ENCODE results near the gene COQ3.

COQ3 gene

DNA sequence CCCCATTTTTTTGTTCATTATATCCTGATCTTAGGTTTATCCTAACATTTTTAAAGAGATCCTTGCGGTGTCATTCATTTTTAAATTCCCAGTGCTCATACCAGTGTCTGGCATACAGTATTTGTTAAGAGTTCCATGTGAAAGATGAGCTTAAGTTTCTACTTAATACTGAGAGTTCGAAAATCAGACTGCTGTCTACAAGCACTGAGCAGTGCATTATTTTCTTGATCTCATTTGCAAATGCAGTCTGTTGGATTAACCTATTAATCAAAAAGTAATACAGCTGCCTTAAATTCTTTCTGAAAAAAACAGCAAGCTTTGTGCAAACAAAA, 663 bp downstream of the COQ3 start:
- no peaks in the 10 kb centered on the region for H4K20me1 ChIP-seq
- H3K9me3 ChIP-seq = no peaks in the 10 kb centered on the region
- peak overlapping the region; percentile 84 for H3K27ac ChIP-seq
- H3K27me3 ChIP-seq = no peaks in the 10 kb centered on the region
- peak overlapping the region; percentile 83 for H3K4me2 ChIP-seq
- H3K4me1 ChIP-seq = peaks cover 12% of the 10 kb centered on the region
- peak overlapping the region; percentile 85 for H3K9ac ChIP-seq
- TF ChIP-seq Cebpa-rat (IDR thresholded peaks at IDR 0.05) = no peak
- H3K4me3 ChIP-seq = peak overlapping the region; percentile 76
- peaks cover 13% of the 10 kb centered on the region; the same call in 1 of the 2 replicates for H3K36me3 ChIP-seq

DNA sequence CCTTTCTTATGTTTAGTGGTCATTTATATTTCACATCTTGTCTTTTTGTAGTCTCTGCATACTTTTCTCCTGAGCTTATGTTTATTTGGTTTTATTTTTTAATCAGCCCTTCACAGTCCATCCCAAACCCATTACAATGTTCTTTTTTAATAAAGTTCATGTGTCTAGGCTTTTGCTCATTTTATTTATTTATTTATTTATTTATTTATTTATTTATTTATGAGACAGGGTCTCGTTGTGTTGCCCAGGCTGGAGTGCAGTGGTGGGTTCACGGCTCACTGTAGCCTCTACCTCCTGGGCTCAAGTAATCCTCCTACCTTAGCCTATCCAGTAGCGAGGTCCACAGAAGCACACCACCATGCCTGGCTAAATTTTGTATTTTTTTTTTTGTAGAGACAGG, 3.1 kb downstream of the COQ3 start:
- Histone ChIP-seq H3K4me1 (peaks cover 12% of the 10 kb centered on the region), H3K27me3 (no peaks in the 10 kb centered on the region), H3K36me3 (no peaks in the 10 kb centered on the region), H4K20me1 (no peaks in the 10 kb centered on the region), H3K4me3 (no peak overlapping the region), H3K4me2 (no peak overlapping the region), H3K9me3 (no peaks in the 10 kb centered on the region), H3K27ac (no peak overlapping the region), H3K9ac (no peak overlapping the region)
- no peak for TF ChIP-seq Cebpa-rat (IDR thresholded peaks at IDR 0.05)

DNA sequence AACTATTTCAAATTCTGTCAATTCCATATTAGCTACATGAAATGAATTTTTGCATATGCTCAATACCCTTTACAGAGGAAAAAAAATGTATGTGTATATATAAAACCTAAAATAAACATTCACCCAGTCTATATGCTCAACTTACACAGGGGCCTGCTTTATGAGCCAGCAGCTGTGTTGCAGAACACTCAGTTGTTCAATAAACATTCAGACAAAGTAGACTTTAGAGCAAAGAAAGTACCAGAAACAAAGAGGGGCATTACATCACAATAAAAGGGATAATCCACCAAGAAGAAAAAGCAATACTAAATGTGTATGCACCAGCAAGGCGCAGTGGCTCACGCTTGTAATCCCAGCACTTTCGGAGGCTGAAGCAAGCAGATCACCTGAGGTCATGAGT, 9.5 kb downstream of the COQ3 start:
- no peak overlapping the region for H3K27ac ChIP-seq
- TF ChIP-seq Cebpa-rat (IDR thresholded peaks at IDR 0.05) = no peak
- H3K9me3 ChIP-seq = no peaks in the 10 kb centered on the region
- H3K4me1 ChIP-seq = no peaks in the 10 kb centered on the region
- no peaks in the 10 kb centered on the region for H4K20me1 ChIP-seq
- H3K4me3 ChIP-seq = no peak overlapping the region
- no peaks in the 10 kb centered on the region for H3K36me3 ChIP-seq
- no peak overlapping the region for H3K9ac ChIP-seq
- no peak overlapping the region for H3K4me2 ChIP-seq
- H3K27me3 ChIP-seq = no peaks in the 10 kb centered on the region

DNA sequence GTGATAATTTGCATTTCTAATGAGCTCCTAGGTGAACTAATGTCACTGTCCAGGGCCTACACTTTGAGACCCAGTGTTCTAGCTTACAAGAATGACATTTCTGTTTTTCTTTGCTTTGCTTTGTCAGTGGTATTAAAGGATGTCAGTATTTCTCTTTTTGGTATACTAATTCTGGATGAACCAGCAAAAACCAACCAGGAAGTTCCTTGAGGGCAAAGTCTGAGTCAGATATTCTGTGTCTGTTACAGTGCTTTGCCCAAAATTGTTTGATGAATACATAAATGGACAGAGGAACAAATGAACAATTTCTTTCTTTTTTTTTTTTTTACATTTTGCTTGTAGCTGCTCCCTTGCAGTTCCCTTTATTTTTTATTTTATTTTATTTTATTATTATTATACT, 15.4 kb downstream of the COQ3 start:
- Histone ChIP-seq H3K4me2 (no peak overlapping the region), H3K27ac (no peak overlapping the region), H3K9ac (no peak overlapping the region), H4K20me1 (no peaks in the 10 kb centered on the region), H3K9me3 (no peaks in the 10 kb centered on the region), H3K27me3 (no peaks in the 10 kb centered on the region), H3K36me3 (no peaks in the 10 kb centered on the region), H3K4me3 (no peak overlapping the region), H3K4me1 (no peaks in the 10 kb centered on the region)
- no peak for TF ChIP-seq Cebpa-rat (IDR thresholded peaks at IDR 0.05)

DNA sequence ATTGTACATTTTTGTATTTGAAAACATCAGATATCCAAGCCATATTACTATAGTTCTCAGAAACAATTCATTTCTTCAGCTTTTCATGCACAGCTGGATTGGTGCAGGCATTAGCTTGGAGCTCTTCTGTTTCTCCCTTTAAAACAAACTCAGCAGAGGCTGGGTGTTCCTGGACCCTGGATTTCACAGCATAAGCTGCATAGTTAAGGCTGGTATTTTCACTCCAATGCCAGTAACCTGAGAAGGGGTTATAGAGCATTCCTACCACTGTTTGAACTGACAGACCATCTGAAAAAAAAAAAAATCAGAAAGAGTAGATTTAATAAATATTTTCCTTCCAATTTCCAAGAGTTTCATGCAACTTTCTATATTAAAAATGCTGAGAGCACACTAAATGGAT, 24.5 kb downstream of the COQ3 start:
- no peak overlapping the region for H3K4me2 ChIP-seq
- H3K4me1 ChIP-seq = no peaks in the 10 kb centered on the region
- no peaks in the 10 kb centered on the region for H3K36me3 ChIP-seq
- H4K20me1 ChIP-seq = no peaks in the 10 kb centered on the region
- no peak for TF ChIP-seq Cebpa-rat (IDR thresholded peaks at IDR 0.05)
- H3K9ac ChIP-seq = no peak overlapping the region
- no peak overlapping the region for H3K4me3 ChIP-seq
- no peaks in the 10 kb centered on the region for H3K27me3 ChIP-seq
- no peaks in the 10 kb centered on the region for H3K9me3 ChIP-seq
- H3K27ac ChIP-seq = no peak overlapping the region

DNA sequence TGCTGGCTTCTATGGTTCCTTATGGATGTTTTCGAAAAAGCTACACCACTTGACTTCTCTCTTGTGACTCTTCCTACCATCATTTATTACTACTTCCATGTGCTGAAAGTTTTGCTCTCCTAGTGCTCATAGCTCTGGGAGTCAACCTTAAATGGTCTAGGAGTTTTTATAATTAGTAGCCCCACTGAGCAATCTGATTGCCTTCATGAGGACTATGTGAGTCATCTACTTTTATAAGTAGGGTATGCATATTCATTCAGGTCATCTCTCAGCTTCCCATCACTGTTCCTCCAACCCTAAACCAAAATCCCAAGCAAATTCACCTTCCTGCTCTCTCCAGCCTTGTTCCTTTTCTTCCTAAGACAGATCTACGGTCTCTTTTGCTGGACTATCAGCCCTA, 27.1 kb downstream of the COQ3 start:
- no peaks in the 10 kb centered on the region for H3K4me1 ChIP-seq
- H3K9me3 ChIP-seq = no peaks in the 10 kb centered on the region
- no peaks in the 10 kb centered on the region for H3K36me3 ChIP-seq
- no peak overlapping the region for H3K4me2 ChIP-seq
- no peak for TF ChIP-seq Cebpa-rat (IDR thresholded peaks at IDR 0.05)
- H3K4me3 ChIP-seq = no peak overlapping the region
- no peak overlapping the region for H3K27ac ChIP-seq
- H4K20me1 ChIP-seq = no peaks in the 10 kb centered on the region
- H3K27me3 ChIP-seq = no peaks in the 10 kb centered on the region
- H3K9ac ChIP-seq = no peak overlapping the region

DNA sequence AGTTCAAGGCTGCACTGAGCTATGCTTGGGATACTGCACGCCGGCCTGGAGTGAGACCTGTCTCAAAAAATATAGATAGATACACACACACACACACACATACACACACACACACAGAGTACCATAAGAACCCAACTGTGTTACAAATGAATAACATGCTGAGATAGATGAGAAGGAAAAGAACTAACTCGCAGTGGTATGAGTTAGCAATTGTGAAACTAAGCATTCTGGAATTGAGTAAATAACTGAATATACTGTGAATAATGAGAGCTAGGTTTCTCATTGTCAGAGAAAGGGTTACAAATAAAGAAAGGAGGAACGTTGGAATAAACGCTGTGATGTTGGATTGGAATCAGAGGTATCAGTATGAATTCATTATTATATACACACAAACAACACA, 30.0 kb downstream of the COQ3 start:
- H3K27ac ChIP-seq = no peak overlapping the region
- no peak for TF ChIP-seq Cebpa-rat (IDR thresholded peaks at IDR 0.05)
- no peaks in the 10 kb centered on the region for H3K36me3 ChIP-seq
- H4K20me1 ChIP-seq = no peaks in the 10 kb centered on the region
- H3K4me1 ChIP-seq = no peaks in the 10 kb centered on the region
- no peak overlapping the region for H3K9ac ChIP-seq
- H3K4me2 ChIP-seq = no peak overlapping the region
- no peak overlapping the region for H3K4me3 ChIP-seq
- H3K27me3 ChIP-seq = no peaks in the 10 kb centered on the region
- no peaks in the 10 kb centered on the region for H3K9me3 ChIP-seq

DNA sequence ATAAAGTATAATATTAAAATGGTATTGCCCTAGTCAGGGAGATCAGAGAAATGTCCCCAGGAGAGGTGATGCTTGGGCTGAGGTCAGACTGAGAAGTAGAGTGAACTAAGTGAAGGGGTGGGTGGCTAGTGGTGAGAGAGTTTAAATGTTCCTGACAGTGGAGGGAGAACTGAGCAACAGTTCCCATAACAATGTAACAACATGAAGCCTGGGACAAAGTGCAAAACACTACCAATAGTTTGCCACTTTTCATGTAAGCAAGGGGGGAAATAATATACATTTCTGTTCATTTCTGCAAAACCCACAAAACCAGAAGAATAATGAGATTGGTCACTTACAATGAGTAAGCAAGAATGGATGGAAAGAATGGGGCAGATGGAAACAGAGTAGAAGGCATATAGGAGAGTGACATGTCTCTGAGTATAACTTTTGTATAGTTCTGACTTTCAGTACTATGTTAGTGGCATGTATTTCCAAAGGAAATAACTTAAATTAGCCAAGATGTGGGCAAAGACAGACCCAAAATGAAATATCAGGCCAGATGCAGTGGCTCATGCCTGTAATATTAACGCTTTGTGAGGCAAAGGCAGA, 31.2 kb downstream of the COQ3 start:
- Histone ChIP-seq H3K27me3 (no peaks in the 10 kb centered on the region), H3K4me2 (no peak overlapping the region), H3K9me3 (no peaks in the 10 kb centered on the region), H3K4me3 (no peak overlapping the region), H3K36me3 (no peaks in the 10 kb centered on the region), H3K4me1 (no peaks in the 10 kb centered on the region), H3K9ac (no peak overlapping the region), H3K27ac (no peak overlapping the region), H4K20me1 (no peaks in the 10 kb centered on the region)
- no peak for TF ChIP-seq Cebpa-rat (IDR thresholded peaks at IDR 0.05)

DNA sequence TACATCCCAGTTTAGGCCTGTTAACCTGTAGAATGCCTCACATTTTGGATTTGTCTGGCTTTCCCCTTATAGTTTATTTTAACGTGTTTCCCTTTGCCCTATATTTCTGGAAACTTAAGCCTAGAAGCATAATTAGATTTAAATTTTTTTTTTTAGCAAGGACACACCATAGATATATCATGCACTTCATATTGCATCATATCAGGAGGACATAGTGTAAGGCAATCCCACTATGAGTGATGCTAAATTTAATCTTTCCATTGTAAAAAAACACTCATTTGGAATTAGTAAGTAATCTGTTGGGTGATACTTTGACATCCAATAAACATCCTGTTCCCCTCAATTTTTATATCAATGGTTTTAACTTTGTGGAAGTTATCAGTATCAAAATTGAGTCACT, 34.2 kb downstream of the COQ3 start:
- H4K20me1 ChIP-seq = no peaks in the 10 kb centered on the region
- no peak for TF ChIP-seq Cebpa-rat (IDR thresholded peaks at IDR 0.05)
- H3K4me2 ChIP-seq = no peak overlapping the region
- H3K27ac ChIP-seq = no peak overlapping the region
- no peaks in the 10 kb centered on the region for H3K36me3 ChIP-seq
- H3K4me3 ChIP-seq = no peak overlapping the region
- no peaks in the 10 kb centered on the region for H3K27me3 ChIP-seq
- H3K4me1 ChIP-seq = no peaks in the 10 kb centered on the region
- H3K9ac ChIP-seq = no peak overlapping the region
- H3K9me3 ChIP-seq = no peaks in the 10 kb centered on the region

DNA sequence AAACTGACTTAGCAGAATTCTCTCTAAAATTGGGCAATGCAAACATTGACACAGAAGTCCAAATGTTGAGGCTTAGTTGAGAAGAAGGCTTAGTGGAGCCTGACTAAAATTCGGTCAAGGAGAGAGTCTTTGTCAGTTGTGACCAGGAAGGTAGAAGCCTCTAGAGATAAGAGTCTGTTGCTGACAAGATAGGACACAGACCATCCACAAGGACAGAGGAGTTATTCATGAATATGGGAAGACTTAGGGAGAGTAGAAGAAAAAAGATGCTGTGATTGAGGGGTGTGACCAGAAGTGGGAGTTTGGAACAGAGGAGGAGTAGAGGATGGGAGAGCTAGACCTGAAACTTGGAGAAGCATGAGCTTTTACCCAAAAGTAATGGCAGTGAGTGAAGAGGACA, 37.4 kb downstream of the COQ3 start:
- TF ChIP-seq Cebpa-rat (IDR thresholded peaks at IDR 0.05) = no peak

DNA sequence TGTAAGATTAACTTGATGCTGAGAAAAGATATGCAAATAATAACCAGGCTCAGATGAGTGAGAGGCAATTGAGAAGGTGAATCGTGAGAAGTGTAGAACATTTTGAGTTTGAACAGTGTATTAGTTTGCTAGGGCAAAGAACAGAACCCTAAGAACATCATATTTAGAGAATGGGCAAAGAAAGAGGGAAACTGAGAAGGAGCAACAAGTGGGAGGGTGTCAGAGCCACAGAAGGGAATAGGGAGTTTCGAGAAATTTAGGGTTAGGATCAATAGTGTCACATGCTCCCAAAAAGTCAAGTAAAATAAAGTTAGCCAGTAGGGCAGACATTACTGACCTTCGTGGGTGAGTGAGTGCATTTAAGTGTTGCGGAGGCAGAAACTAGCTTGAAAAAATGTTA, 39.0 kb downstream of the COQ3 start:
- no peak overlapping the region for H3K27ac ChIP-seq
- H3K36me3 ChIP-seq = no peaks in the 10 kb centered on the region
- H4K20me1 ChIP-seq = no peaks in the 10 kb centered on the region
- no peaks in the 10 kb centered on the region for H3K27me3 ChIP-seq
- TF ChIP-seq Cebpa-rat (IDR thresholded peaks at IDR 0.05) = no peak
- no peak overlapping the region for H3K9ac ChIP-seq
- H3K4me1 ChIP-seq = no peaks in the 10 kb centered on the region
- no peaks in the 10 kb centered on the region for H3K9me3 ChIP-seq
- H3K4me3 ChIP-seq = no peak overlapping the region
- H3K4me2 ChIP-seq = no peak overlapping the region

More for the DNA sequence above, 37.4 kb downstream of the COQ3 start:
- Histone ChIP-seq H3K4me3 (no peak overlapping the region), H3K4me2 (no peak overlapping the region), H3K36me3 (no peaks in the 10 kb centered on the region), H3K4me1 (no peaks in the 10 kb centered on the region), H3K9me3 (no peaks in the 10 kb centered on the region), H3K9ac (no peak overlapping the region), H3K27me3 (no peaks in the 10 kb centered on the region), H3K27ac (no peak overlapping the region), H4K20me1 (no peaks in the 10 kb centered on the region)

All from BLaER1 (cell line).